Measurements from ENCODE around the gene LGR4. TPM values are rescaled to one million over a fixed set of nuclear protein-coding genes. Genes with fewer than 3 reads are reported as not detected.

The LGR4 gene, protein sequence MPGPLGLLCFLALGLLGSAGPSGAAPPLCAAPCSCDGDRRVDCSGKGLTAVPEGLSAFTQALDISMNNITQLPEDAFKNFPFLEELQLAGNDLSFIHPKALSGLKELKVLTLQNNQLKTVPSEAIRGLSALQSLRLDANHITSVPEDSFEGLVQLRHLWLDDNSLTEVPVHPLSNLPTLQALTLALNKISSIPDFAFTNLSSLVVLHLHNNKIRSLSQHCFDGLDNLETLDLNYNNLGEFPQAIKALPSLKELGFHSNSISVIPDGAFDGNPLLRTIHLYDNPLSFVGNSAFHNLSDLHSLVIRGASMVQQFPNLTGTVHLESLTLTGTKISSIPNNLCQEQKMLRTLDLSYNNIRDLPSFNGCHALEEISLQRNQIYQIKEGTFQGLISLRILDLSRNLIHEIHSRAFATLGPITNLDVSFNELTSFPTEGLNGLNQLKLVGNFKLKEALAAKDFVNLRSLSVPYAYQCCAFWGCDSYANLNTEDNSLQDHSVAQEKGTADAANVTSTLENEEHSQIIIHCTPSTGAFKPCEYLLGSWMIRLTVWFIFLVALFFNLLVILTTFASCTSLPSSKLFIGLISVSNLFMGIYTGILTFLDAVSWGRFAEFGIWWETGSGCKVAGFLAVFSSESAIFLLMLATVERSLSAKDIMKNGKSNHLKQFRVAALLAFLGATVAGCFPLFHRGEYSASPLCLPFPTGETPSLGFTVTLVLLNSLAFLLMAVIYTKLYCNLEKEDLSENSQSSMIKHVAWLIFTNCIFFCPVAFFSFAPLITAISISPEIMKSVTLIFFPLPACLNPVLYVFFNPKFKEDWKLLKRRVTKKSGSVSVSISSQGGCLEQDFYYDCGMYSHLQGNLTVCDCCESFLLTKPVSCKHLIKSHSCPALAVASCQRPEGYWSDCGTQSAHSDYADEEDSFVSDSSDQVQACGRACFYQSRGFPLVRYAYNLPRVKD
- 8.1 and 8.7 TPM in 2 replicates for total RNA-seq

DNA sequence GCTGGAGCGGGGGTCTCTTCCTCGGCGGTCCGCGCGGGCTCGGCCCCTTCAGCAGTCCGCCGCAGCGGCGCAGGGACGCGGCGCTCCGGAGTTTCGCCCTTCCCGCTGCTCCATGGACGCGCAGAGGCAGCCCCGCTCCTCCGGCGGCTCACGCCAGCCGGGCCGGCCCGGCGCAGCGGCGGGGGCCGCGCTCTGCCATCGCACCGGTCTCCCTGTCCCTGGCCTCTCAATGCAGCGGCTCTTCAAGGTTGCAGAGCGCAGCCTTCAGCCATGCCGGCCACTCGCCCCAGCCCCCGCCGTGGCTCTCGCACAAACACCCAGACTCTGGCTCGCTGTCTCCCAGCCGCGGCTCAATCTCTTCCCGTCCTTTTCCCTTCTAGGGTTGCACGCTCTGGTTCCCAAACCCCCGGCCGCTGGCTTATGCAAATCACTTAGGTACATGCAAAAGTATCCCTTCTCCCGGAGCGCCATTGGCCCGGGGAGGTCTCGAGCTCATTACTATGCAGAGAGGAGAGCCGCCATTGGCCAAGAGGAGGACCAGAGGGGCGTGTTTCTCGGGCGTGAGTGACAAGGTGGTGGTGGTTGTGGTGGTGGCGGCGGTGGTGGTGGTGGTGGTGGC, at the start of gene LGR4:
Gene LGR4, minus strand, starts transcription at position 393 of the 619 bp plus-strand sequence. CDS start 488 bp downstream, outside the sequence.

DNA sequence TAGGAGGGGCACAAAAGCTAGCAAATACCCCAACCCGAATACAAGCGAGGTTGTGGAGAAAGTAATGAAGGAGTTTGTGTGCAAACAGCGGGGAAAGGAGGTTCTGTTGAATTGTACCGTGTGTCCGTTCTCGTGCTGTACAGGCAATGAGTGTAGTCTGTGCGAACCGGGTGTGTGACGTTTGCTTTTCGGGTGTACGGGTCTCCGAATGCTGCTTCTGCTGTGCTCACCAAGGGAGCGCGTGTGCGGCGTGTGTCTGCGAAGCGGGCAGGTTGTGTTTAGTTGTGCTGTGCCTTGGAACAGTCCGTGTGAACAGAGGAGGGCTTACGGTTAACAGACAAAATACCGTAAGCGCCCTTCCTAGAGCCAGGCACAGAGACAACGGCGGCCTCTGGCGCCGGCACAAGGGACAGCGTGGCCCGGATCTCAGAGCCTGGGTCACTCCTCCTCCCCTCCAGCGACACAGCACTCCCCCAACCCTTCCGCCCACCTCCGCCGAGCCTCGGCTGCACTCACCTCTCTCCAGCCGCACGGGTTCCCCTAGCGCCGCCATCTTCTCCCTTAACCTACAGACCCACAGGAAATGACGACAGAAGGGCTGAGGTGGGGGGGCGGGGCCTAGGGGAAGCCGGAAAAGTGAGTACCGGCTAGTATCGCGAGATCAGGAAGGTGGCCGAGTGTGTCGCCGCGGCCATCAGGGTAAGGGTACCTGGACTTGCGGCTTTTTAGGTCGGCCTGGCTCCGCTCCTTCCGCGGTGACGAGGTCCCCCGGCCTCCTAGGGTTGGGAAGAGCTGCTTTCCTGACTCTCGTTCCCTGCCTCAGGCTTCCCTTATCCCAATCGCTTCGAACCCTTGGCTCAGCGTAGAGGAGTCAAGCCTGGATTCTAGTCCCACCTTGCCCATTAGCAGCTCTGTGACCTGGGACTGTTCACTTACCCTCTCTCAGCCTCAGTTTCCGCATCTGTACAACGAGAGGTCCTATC, 33.9 kb upstream of the LGR4 start, which contains the start of gene LIN7C:
Gene LIN7C, minus strand, starts transcription at position 570 of the 983 bp plus-strand sequence. Its CDS starts 17 bp downstream, at position 553.

DNA sequence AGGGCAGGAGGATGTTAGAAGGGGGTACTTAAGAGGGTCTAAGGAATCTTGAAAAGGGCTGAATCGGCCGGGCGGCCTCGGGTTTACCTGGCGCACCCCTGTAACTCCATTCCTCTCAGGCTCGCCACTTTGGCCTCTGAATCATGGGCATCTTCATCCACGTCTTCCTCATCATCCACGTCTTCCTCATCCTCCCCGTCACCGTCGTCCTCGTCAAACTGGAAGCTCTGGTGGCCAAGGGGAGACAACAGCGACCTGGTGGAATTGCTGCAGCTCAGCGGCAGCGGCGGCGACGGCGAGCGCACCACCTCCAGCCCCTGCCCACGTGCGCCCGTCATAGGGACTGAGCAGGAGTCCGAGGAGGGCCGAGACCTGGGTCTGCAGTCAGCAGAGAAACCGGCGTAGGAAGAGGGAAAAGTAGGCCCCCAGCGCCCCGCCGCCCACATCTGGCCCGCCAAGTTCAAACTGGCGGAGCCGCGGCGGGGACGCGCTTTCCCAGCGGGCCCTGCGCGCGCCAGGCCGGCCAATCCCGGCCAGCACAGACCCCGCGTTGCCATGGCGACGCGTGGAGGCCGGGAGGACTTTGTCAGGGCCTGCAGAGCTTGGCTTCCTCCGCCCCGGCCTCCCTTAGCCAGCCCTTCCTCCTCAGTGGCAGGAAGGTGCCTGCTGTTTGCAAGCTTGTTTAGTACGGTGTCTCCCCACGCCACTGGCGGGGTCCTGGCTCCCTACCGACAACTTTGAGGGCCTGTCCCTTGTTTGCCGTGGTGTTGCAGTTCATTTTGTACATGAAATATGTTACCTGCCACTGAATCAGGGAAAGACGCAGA, 109.6 kb downstream of the LGR4 start, which contains the start of gene CCDC34:
Gene CCDC34, minus strand, starts transcription at position 467 of the 827 bp plus-strand sequence. Its CDS starts 21 bp downstream, at position 446.

Other genes starting within 250 kb of the LGR4 start
- gene CCDC34, start 109.6 kb downstream of the LGR4 start, total RNA-seq, result 2.6 and 3.1 TPM in 2 replicates
- 45.9 and 46.7 TPM in 2 replicates for gene LIN7C, start 34.0 kb upstream of the LGR4 start, total RNA-seq
- gene BDNF, start 227.7 kb upstream of the LGR4 start, total RNA-seq, result 16.7 and 48.4 TPM in 2 replicates

All from smooth muscle cell of bladder (primary cell).